SKM-1 treated with dmso at 0.1 percent for 144 hours (cell line): ENCODE measurements around the gene CAPN10.

Experiments used
- DNase-seq: peaks from one replicate; lab custom pipeline; 2025; ENCODE audit not compliant: unreplicated experiment; lab: John Stamatoyannopoulos, UW

The CAPN10 gene

DNA sequence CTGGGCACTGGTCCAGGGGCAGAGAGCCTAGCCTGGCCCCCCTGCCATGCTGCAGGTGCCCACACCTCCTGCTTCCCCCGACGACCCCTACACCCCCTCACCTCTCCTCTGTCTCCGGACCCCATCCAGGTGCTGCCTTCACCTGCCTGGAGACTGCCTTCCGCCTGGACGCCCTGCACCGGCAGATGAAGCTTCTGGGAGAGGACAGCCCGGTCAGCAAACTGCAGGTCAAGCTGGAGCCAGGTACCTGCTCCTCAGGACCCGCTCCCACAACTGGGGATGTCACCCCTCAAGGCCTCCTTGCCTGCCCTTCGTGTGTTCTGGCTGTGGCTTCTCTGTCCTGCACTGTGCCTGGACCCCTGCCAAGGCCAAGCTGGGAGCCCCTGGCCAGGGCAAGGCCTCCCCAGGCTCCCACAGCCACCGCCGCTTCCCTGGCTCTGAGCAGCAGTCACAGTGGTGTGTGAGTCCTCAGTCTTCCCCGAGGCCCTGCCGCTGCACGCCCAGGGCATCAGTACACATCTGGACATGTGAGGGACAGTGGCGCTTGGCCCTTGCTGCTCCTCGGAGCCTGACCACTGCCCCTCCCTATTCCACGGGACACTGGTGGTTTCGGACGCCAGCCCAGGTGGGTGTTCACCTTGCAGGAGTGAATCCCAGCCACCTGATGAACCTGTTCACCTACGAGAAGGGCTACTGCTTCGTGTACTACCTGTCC lies 12.0 kb upstream of the CAPN10 start:
- DNase-seq, result no peak

GRCh38 chr2:240575101-240575965 lies 11.2 kb upstream of the CAPN10 start:
- no peak for DNase-seq

- no peak for DNase-seq
Observed at GRCh38 chr2:240576036-240576435, 10.5 kb upstream of the CAPN10 start.

- no peak for DNase-seq
Observed at GRCh38 chr2:240576436-240577205, 9.9 kb upstream of the CAPN10 start.

- no peak for DNase-seq
Observed at GRCh38 chr2:240577281-240578109, 9.0 kb upstream of the CAPN10 start.

- no peak for DNase-seq
Observed at GRCh38 chr2:240578110-240578450, 8.5 kb upstream of the CAPN10 start.

GRCh38 chr2:240578488-240578887 lies 8.0 kb upstream of the CAPN10 start:
- DNase-seq, result no peak

GRCh38 chr2:240579071-240579762 lies 7.3 kb upstream of the CAPN10 start:
- no peak for DNase-seq

- peak; percentile 89 for DNase-seq
Observed at GRCh38 chr2:240579771-240580614, 6.5 kb upstream of the CAPN10 start.

GRCh38 chr2:240581811-240582210 lies 4.7 kb upstream of the CAPN10 start:
- DNase-seq, result no peak

DNA sequence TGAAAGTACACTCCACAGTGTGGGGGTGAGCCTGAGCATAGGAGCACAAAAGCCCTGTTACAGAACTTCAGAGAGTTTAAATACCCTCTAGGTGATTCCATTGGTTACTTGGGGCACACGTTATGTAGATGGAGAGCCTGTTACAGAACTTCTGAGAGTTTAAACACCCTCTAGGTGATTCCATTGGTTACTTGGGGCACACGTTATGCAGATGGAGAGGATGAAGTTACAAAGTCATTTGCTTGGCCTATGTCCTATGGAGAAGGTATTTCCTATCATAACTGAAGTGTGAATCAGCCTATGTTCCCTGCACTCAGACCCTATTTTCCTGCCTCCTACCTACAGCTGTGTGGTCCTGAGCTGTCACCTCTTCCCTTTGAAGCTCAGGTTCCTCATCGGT lies 3.8 kb upstream of the CAPN10 start:
- no peak for DNase-seq

- DNase-seq, result no peak
Observed at GRCh38 chr2:240583774-240584173, 2.8 kb upstream of the CAPN10 start.

DNA sequence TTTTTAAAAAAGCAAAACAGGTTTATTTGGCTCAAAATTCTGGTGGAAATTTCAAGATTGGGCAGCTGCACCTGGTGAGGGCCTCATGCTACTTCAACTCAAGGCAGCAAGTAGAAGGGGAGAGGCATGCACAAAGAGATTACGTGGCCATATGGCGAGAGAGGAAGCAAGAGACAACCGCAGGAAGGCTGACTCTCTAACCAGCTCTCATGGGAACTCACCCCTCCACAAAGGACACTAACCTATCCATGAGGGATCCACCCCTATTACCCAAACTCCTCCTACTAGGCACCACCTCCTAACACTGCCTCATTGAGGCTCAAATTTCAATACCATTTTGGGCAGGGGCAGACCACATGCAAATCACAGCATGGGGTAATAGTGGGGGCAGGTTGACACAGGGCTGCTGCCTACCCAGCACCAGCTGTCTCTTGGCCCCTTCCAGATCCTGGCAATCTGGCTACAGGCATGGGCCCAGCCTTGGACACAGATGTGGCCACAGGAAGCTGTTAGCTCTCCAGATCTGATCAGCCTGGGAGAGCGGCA lies 2.0 kb upstream of the CAPN10 start:
- DNase-seq, result peak; percentile 58

- no peak for DNase-seq
Observed at GRCh38 chr2:240585101-240585500, 1.4 kb upstream of the CAPN10 start.

GRCh38 chr2:240585681-240586197 lies 795 bp upstream of the CAPN10 start:
- no peak for DNase-seq

- DNase-seq, result no peak
Observed at GRCh38 chr2:240586919-240587800, 626 bp downstream of the CAPN10 start.

DNA sequence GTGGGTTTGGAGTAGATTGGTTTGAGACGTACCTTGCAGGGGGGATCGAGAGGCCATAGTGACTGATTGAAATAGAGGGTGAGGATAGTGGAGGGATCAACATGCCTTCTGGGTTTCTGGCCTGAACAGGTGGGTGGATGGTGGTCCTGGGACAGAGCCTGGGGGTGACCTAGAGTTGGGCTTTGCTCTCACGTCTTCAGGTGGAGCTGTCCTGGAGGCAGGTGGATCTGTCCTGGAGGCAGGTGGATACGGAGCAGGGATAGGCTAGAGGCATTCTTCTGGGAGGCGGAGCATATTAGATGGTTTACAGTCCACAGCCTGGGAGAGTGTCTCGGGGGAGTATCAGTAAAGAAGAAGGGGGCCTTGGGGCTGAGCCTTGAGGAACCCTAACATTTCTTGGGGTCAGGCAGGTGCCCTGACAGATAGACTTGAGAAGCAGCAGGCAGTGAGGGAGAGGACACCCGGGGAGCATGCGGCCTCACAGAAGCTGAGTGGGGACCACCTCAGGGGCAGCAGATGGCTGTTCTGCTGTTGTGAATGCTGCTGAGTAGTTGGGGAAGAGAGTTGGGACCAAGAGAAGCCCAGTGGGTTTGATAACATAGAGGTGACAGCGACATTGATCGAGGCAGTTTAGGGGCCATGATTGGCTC lies 1.6 kb downstream of the CAPN10 start:
- no peak for DNase-seq
